GM21515 (cell line): ENCODE measurements around the gene VAMP4.

Experiments used
- ATAC-seq: cut with Tn5 transposase; IDR thresholded peaks from one replicate; pipeline ENCODE4 v1.9.1; 2021; ENCODE audit not compliant: unreplicated experiment

Gene VAMP4

GRCh38 chr1:171741872-171742576 is at the start of gene VAMP4:
Gene VAMP4 (minus strand): TSS chr1:171742065. CDS start chr1:171738414, 3,651 bp downstream.
- ATAC-seq, result peak; percentile 92

- ATAC-seq, result no peak
These were observed 48.5 kb upstream of the VAMP4 start for GRCh38 chr1:171790318-171790717.

GRCh38 chr1:171788696-171789095 is 46.8 kb upstream of the VAMP4 start:
- ATAC-seq, result no peak

GRCh38 chr1:171787686-171788480 is 46.0 kb upstream of the VAMP4 start:
- no peak for ATAC-seq

- ATAC-seq, result no peak
These were observed 44.7 kb upstream of the VAMP4 start for GRCh38 chr1:171786534-171786933.

- ATAC-seq, result no peak
These were observed 43.9 kb upstream of the VAMP4 start for GRCh38 chr1:171785766-171786165.

- no peak for ATAC-seq
These were observed 42.9 kb upstream of the VAMP4 start for GRCh38 chr1:171784784-171785183.

GRCh38 chr1:171783816-171784530 is 42.1 kb upstream of the VAMP4 start:
- no peak for ATAC-seq

- ATAC-seq, result peak; percentile 98
These were observed 39.5 kb upstream of the VAMP4 start, which contains the start of gene METTL13 for GRCh38 chr1:171781176-171781875. Gene METTL13 (plus strand): TSS chr1:171781660. CDS start chr1:171781968, 308 bp downstream.

GRCh38 chr1:171780583-171781175 is 38.8 kb upstream of the VAMP4 start:
- no peak for ATAC-seq

GRCh38 chr1:171772312-171772711 is 30.4 kb upstream of the VAMP4 start:
- ATAC-seq, result no peak

- ATAC-seq, result no peak
These were observed 27.9 kb upstream of the VAMP4 start for GRCh38 chr1:171769754-171770153.

GRCh38 chr1:171769171-171769570 is 27.3 kb upstream of the VAMP4 start:
- ATAC-seq, result no peak

GRCh38 chr1:171763764-171764163 is 21.9 kb upstream of the VAMP4 start:
- no peak for ATAC-seq

- ATAC-seq, result no peak
These were observed 20.3 kb upstream of the VAMP4 start for GRCh38 chr1:171762143-171762563.

- ATAC-seq, result no peak
These were observed 16.1 kb upstream of the VAMP4 start for GRCh38 chr1:171758011-171758410.

- ATAC-seq, result no peak
These were observed 15.0 kb upstream of the VAMP4 start for GRCh38 chr1:171756856-171757255.

- no peak for ATAC-seq
These were observed 13.1 kb upstream of the VAMP4 start for GRCh38 chr1:171754971-171755370.

- ATAC-seq, result no peak
These were observed 12.5 kb upstream of the VAMP4 start for GRCh38 chr1:171754353-171754705.

- ATAC-seq, result no peak
These were observed 12.0 kb upstream of the VAMP4 start for GRCh38 chr1:171753685-171754352.
